Fibroblast of villous mesenchyme (primary cell): ENCODE results near the gene CELSR1. TPM values are rescaled to one million over a fixed set of nuclear protein-coding genes. Genes with fewer than 3 reads are reported as not detected.
"Not testable (repeated sequence)": the region's sequence is repeated elsewhere in the genome, so short reads cannot be mapped to it uniquely, and the experiment has no call there.

Experiments used
- DNase-seq: peaks from one replicate; pipeline ENCODE4 v3.0.0-alpha.2; 2010; ENCODE audit warnings: low read depth
- H3K4me3 ChIP-seq: 2 replicates; pipeline ENCODE4 v1.5.1; 2011; ENCODE audit warnings: low read depth, mild to moderate bottlenecking, low read length
- total RNA-seq: library from RNA; depleted of rRNA; stranded (reverse); fragments of >200 nt; gene quantifications from 2 replicates; pipeline ENCODE4 v1.2.3, GENCODE V29; 2012
- TF ChIP-seq, protein P1 (sequence below): IDR thresholded peaks from 2 replicates; pipeline ENCODE4 v1.5.1; 2012; ENCODE audit warnings: low read depth, mild to moderate bottlenecking, low read length; ENCODE audit not compliant: insufficient read depth

The CELSR1 gene
- total RNA-seq, 1 donor = 1.7 TPM

GRCh38 chr22:46320166-46320710, 217.2 kb downstream of the CELSR1 start:
- DNase-seq = no peak
- TF ChIP-seq, protein P1, sequence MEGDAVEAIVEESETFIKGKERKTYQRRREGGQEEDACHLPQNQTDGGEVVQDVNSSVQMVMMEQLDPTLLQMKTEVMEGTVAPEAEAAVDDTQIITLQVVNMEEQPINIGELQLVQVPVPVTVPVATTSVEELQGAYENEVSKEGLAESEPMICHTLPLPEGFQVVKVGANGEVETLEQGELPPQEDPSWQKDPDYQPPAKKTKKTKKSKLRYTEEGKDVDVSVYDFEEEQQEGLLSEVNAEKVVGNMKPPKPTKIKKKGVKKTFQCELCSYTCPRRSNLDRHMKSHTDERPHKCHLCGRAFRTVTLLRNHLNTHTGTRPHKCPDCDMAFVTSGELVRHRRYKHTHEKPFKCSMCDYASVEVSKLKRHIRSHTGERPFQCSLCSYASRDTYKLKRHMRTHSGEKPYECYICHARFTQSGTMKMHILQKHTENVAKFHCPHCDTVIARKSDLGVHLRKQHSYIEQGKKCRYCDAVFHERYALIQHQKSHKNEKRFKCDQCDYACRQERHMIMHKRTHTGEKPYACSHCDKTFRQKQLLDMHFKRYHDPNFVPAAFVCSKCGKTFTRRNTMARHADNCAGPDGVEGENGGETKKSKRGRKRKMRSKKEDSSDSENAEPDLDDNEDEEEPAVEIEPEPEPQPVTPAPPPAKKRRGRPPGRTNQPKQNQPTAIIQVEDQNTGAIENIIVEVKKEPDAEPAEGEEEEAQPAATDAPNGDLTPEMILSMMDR = no peak

DNA sequence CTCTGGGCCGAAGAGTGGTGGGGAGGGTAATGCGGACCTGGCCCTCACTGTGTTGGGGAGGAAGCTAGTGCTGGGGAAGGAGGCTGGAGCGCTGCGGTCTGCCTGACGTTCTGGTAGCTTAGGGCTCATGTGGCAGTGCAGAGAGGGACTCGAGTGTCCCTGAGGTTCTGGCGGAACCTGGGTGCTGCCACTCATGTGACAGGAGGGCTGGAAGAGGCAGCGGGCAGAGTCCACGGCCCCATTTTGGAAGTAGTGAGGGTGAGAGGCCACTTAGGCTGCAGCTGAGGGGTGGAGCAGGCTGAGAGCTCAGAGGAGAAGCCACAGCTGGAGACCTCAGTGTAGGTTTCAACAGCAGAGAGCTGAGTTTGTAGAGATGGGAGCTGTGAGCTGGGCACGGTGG, 218.1 kb downstream of the CELSR1 start:
- TF ChIP-seq, protein P1 = no peak
- no peak overlapping the region for H3K4me3 ChIP-seq
- DNase-seq = no peak

More at GRCh38 chr22:46320166-46320710, 217.2 kb downstream of the CELSR1 start:
- no peak overlapping the region for H3K4me3 ChIP-seq

DNA sequence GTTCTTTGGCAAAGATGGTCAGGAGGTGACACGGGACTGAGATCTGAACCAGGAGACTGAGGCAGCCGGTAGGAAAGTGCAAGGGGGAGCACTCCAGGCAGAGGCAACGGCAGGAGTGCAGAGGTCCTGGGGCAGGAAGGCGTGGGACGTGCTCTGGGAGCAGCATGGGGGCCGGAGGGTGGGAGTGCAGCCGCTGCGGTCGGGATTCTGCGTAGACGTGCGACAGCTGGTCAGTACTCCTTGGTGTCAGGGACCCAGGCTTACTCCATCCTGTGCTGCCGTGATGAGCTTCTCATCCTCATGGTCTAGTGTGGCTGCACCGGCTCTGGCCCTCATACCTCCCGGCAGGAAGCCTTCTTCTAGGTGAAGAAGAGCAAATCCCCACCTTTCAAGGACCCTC, 218.8 kb downstream of the CELSR1 start:
- TF ChIP-seq, protein P1 = no peak
- no peak overlapping the region for H3K4me3 ChIP-seq
- no peak for DNase-seq

GRCh38 chr22:46317646-46318045, 219.8 kb downstream of the CELSR1 start:
- no peak for DNase-seq
- no peak overlapping the region for H3K4me3 ChIP-seq
- TF ChIP-seq, protein P1 = no peak

DNA sequence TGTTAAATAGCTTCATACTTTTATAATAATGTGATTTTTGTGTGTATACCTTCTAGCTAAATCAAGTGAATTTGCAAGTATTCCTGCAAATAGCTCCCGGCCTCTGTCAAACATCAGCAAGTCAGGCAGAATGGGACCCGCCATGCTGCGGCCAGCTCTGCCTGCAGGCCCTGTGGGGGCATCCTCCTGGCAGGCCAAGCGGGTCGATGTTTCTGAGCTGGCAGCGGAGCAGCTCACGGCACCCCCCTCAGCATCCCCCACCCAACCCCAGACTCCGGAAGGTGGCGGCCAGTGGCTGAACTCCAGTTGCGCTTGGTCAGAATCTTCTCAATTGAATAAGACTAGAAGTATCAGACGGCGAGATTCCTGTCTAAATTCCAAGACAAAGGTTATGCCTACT, 221.4 kb downstream of the CELSR1 start:
- no peak overlapping the region for H3K4me3 ChIP-seq
- DNase-seq = no peak
- TF ChIP-seq, protein P1 = no peak

DNA sequence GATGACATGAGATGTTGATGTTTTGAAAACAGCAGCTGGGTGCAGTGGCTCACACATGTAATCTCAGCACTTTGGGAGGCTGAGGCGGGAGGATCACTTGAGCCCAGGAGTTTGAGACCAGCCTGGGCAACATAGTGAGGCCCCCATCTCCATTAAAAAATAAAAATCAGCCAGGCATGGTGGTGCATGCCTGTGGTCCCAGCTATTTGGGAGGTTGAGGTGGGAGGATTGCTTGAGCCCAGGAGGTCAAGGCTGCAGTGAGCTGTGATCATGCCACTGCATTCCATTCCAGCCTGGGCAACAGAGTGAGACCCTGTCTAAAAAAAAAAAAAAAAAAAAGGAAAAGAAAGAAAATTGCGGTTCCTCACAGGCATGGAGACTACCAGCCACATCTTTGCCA, 224.6 kb downstream of the CELSR1 start:
- not testable (repeated sequence) for H3K4me3 ChIP-seq, DNase-seq

DNA sequence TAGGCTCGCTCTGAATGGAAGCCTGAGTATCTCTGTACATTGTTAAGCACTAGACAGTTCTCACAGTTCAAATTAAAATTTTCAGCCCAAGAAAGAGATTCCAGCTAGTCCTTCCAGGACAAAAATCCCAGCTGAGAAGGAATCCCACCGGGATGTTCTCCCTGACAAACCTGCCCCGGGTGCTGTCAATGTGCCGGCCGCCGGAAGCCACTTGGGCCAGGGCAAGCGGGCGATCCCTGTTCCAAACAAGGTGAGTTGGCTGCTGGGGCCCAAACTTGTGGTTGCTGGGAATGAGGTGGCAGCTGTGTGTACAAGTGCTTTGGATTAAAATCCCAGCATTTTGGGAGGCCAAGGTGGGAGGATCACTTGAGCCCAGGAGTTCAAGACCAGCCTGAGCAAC, 225.4 kb downstream of the CELSR1 start:
- H3K4me3 ChIP-seq = no peak overlapping the region
- TF ChIP-seq, protein P1 = no peak
- no peak for DNase-seq

Other genes starting within 250 kb of the CELSR1 start
- gene GTSE1, start 240.8 kb downstream of the CELSR1 start, total RNA-seq = 7.4 and 10.4 TPM in 2 replicates
- 21.6 and 31.1 TPM in 2 replicates for gene TRMU, start 201.9 kb downstream of the CELSR1 start, total RNA-seq
- 8.7 and 18.1 TPM in 2 replicates for gene GRAMD4, start 82.8 kb upstream of the CELSR1 start, total RNA-seq
- 37.7 and 38.9 TPM in 2 replicates for gene CERK, start 200.6 kb upstream of the CELSR1 start, total RNA-seq
- 12.5 and 14.5 TPM in 2 replicates for gene TBC1D22A, start 225.0 kb upstream of the CELSR1 start, total RNA-seq